Ishikawa (cell line): ENCODE measurements around the gene SPC24.

Source experiments
- CEBPB ChIP-seq: IDR thresholded peaks from 2 replicates; pipeline ENCODE4 v1.6.1; 2012
- CREB1 ChIP-seq: IDR thresholded peaks from 2 replicates; pipeline ENCODE4 v1.6.1; 2012; ENCODE audit warnings: low read depth
- EGR1 ChIP-seq: IDR thresholded peaks from 2 replicates; pipeline ENCODE4 v1.6.1; 2012
- EP300 ChIP-seq: IDR thresholded peaks from 2 replicates; pipeline ENCODE4 v1.6.1; 2012; ENCODE audit warnings: borderline replicate concordance
- FOXM1 ChIP-seq: IDR thresholded peaks from 2 replicates; pipeline ENCODE4 v1.6.1; 2012; ENCODE audit warnings: low read depth, borderline replicate concordance
- NFIC ChIP-seq: IDR thresholded peaks from 2 replicates; pipeline ENCODE4 v1.6.1; 2012
- RAD21 ChIP-seq: IDR thresholded peaks from 2 replicates; pipeline ENCODE4 v1.6.1; 2012; ENCODE audit warnings: low read depth
- TAF1 ChIP-seq: IDR thresholded peaks from 2 replicates; pipeline ENCODE4 v1.6.1; 2012; ENCODE audit warnings: low read depth, mild to moderate bottlenecking
- TCF12 ChIP-seq: IDR thresholded peaks from 2 replicates; pipeline ENCODE4 v1.6.1; 2012; ENCODE audit warnings: low read depth
- YY1 ChIP-seq: IDR thresholded peaks from 2 replicates; pipeline ENCODE4 v1.6.1; 2012; ENCODE audit warnings: low read depth
- ZBTB7A ChIP-seq: IDR thresholded peaks from 2 replicates; pipeline ENCODE4 v1.6.1; 2012; ENCODE audit warnings: low read depth
- TF ChIP-seq, protein P1 (sequence below): IDR thresholded peaks from 2 replicates; pipeline ENCODE4 v1.6.1; 2012
- TF ChIP-seq, protein P2 (sequence below): IDR thresholded peaks from 2 replicates; pipeline ENCODE4 v1.6.1; 2012
- TF ChIP-seq, protein P3 (sequence below): IDR thresholded peaks from 2 replicates; pipeline ENCODE4 v1.6.1; 2012; ENCODE audit warnings: low read depth, mild to moderate bottlenecking

Gene SPC24

DNA sequence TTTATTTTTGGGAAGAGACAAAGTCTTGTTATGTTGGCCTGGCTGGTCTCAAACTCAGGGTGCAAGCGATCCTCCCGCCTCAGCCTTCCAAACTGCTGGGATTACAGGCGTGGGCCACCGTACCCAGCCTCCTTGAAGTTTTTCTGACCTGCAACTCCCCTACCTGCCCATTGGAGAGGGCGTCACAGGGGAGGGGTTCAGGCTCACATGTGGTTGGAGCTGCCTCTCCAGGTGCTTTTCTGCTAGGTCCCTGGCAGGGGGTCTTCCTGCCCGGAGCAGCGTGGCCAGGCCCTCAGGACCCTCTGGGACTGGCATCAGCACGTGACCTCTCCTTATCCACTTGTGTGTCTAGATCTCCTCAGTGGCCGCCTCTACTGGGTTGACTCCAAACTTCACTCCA lies 39.1 kb downstream of the SPC24 start:
- TF ChIP-seq TCF12 (no peak), TAF1 (no peak), NFIC (no peak), FOXM1 (no peak), YY1 (no peak), EP300 (no peak), RAD21 (no peak), CREB1 (no peak)
- TF ChIP-seq, protein P1, sequence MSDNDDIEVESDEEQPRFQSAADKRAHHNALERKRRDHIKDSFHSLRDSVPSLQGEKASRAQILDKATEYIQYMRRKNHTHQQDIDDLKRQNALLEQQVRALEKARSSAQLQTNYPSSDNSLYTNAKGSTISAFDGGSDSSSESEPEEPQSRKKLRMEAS, result no peak
- TF ChIP-seq, protein P2, sequence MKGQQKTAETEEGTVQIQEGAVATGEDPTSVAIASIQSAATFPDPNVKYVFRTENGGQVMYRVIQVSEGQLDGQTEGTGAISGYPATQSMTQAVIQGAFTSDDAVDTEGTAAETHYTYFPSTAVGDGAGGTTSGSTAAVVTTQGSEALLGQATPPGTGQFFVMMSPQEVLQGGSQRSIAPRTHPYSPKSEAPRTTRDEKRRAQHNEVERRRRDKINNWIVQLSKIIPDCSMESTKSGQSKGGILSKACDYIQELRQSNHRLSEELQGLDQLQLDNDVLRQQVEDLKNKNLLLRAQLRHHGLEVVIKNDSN, result no peak
- TF ChIP-seq, protein P3, sequence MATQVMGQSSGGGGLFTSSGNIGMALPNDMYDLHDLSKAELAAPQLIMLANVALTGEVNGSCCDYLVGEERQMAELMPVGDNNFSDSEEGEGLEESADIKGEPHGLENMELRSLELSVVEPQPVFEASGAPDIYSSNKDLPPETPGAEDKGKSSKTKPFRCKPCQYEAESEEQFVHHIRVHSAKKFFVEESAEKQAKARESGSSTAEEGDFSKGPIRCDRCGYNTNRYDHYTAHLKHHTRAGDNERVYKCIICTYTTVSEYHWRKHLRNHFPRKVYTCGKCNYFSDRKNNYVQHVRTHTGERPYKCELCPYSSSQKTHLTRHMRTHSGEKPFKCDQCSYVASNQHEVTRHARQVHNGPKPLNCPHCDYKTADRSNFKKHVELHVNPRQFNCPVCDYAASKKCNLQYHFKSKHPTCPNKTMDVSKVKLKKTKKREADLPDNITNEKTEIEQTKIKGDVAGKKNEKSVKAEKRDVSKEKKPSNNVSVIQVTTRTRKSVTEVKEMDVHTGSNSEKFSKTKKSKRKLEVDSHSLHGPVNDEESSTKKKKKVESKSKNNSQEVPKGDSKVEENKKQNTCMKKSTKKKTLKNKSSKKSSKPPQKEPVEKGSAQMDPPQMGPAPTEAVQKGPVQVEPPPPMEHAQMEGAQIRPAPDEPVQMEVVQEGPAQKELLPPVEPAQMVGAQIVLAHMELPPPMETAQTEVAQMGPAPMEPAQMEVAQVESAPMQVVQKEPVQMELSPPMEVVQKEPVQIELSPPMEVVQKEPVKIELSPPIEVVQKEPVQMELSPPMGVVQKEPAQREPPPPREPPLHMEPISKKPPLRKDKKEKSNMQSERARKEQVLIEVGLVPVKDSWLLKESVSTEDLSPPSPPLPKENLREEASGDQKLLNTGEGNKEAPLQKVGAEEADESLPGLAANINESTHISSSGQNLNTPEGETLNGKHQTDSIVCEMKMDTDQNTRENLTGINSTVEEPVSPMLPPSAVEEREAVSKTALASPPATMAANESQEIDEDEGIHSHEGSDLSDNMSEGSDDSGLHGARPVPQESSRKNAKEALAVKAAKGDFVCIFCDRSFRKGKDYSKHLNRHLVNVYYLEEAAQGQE, result no peak

DNA sequence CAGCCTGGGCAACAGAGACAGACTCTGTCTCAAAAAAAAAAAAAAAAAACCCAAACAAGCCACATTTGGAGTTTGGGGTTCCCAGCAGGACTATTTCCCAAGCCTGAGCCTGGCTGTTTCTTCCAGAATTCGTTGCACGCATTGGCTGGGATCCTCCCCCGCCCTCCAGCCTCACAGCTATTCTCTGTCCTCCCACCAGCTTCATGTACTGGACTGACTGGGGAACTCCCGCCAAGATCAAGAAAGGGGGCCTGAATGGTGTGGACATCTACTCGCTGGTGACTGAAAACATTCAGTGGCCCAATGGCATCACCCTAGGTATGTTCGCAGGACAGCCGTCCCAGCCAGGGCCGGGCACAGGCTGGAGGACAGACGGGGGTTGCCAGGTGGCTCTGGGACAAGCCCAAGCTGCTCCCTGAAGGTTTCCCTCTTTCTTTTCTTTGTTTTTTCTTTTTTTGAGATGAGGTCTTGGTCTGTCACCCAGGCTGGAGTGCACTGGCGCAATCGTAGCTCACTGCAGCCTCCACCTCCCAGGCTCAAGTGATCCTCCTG lies 39.6 kb downstream of the SPC24 start:
- no peak for TF ChIP-seq NFIC
- no peak for TF ChIP-seq FOXM1
- no peak for TF ChIP-seq EP300

DNA sequence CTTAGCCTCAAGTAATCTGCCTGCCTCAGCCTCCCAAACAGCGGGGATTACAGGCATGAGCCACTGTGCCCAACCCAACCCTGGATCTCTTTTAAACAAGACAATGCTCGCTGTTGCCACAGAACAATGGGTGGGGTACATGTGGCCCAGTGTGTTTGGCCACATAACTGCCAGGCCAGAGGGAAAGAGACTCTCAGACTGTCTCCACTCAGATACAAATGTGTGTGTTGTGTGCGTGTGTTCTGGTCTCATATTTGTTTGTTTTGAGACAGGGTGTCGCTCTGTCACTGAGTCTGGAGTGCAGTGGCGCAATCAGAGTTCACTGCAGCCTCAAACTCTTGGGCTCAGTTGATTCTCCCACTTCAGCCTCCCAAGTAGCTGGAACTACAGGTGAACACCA lies 40.5 kb downstream of the SPC24 start:
- TF ChIP-seq NFIC (no peak), EP300 (no peak), ZBTB7A (no peak), CREB1 (no peak)

DNA sequence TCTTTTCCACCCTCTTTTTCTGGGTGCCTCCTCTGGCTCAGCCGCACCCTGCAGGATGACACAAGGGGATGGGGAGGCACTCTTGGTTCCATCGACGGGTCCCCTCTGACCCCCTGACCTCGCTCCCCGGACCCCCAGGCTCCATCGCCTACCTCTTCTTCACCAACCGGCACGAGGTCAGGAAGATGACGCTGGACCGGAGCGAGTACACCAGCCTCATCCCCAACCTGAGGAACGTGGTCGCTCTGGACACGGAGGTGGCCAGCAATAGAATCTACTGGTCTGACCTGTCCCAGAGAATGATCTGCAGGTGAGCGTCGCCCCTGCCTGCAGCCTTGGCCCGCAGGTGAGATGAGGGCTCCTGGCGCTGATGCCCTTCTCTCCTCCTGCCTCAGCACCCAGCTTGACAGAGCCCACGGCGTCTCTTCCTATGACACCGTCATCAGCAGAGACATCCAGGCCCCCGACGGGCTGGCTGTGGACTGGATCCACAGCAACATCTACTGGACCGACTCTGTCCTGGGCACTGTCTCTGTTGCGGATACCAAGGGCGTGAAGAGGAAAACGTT lies 42.4 kb downstream of the SPC24 start:
- no peak for TF ChIP-seq TAF1
- no peak for TF ChIP-seq CEBPB
- TF ChIP-seq, protein P3, result no peak

DNA sequence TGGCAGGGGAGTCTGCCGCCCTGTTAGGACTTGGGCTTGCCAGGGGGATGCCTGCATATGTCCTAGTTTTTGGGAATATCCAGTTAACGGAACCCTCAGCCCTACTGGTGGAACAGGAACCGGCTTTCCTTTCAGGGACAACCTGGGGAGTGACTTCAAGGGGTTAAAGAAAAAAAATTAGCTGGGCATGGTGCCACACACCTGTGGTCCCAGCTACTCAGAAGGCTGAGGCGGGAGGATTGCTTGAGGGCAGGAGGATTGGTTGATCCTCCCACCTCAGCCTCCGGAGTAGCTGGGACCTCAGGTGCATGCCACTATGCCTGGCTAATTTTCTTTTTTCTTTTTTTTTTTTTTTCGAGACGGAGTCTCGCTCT lies 43.8 kb downstream of the SPC24 start:
- TF ChIP-seq EGR1 (no peak), NFIC (peak; percentile 56)
- TF ChIP-seq, protein P1, result no peak

DNA sequence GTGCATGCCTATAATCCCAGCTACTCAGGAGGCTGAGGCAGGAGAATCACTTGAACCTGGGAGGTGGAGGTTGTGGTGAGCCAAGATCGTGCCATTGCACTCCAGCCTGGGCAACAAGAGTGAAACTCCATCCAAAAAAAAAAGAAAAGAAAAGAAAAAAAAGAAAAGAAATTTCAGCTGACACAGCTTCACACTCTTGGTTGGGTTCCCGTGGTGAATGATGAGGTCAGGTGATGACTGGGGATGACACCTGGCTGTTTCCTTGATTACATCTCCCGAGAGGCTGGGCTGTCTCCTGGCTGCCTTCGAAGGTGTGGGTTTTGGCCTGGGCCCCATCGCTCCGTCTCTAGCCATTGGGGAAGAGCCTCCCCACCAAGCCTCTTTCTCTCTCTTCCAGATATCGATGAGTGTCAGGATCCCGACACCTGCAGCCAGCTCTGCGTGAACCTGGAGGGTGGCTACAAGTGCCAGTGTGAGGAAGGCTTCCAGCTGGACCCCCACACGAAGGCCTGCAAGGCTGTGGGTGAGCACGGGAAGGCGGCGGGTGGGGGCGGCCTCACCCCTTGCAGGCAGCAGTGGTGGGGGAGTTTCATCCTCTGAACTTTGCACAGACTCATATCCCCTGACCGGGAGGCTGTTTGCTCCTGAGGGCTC lies 44.3 kb downstream of the SPC24 start:
- TF ChIP-seq, protein P1, result no peak
- TF ChIP-seq EP300 (no peak), CREB1 (no peak), FOXM1 (no peak), EGR1 (no peak), ZBTB7A (no peak), CEBPB (no peak), TCF12 (no peak)
- TF ChIP-seq, protein P2, result no peak

DNA sequence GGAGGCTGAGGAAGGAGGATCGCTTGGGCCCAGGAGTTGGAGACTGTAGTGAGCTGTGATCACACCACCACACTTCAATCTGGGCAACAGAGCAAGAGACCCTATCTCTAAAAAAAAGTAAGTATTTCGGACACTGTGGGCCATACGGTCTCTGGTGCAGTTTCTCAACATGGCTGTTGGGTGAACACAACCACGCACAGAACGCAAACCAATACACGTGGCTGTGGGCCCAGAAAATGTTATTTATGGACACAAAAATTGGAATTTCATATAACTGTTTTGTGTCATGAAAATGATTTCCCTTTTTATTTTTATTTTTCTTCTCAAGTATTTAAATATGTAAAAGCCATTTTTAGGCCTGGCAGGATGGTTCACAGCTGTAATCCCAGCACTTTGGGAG lies 46.8 kb downstream of the SPC24 start:
- TF ChIP-seq CEBPB (no peak), TCF12 (no peak), EP300 (no peak)
